GM21515 (cell line): ENCODE measurements around the gene RGMB.
"Not testable (repeated sequence)": the region's sequence is repeated elsewhere in the genome, so short reads cannot be mapped to it uniquely, and the experiment has no call there.

ENCODE experiments used
- ATAC-seq: cut with Tn5 transposase; IDR thresholded peaks from one replicate; pipeline ENCODE4 v1.9.1; 2021; ENCODE audit not compliant: unreplicated experiment

Gene RGMB

GRCh38 chr5:98773464-98774191 is at the start of gene RGMB:
Gene RGMB (plus strand): TSS chr5:98773663. CDS start chr5:98774071, 408 bp downstream.
- peak; percentile 82 for ATAC-seq

GRCh38 chr5:98726258-98726657 is 47.2 kb upstream of the RGMB start:
- ATAC-seq: no peak

- no peak for ATAC-seq
Observed at GRCh38 chr5:98727686-98728085, 45.8 kb upstream of the RGMB start.

- ATAC-seq: no peak
Observed at GRCh38 chr5:98734646-98735045, 38.8 kb upstream of the RGMB start.

GRCh38 chr5:98735806-98736507 is 37.5 kb upstream of the RGMB start:
- no peak for ATAC-seq

GRCh38 chr5:98736753-98737152 is 36.7 kb upstream of the RGMB start:
- no peak for ATAC-seq

GRCh38 chr5:98737441-98737840 is 36.0 kb upstream of the RGMB start:
- not testable (repeated sequence) for ATAC-seq

- ATAC-seq: not testable (repeated sequence)
Observed at GRCh38 chr5:98738481-98739149, 34.8 kb upstream of the RGMB start.

- no peak for ATAC-seq
Observed at GRCh38 chr5:98741926-98742325, 31.5 kb upstream of the RGMB start.

GRCh38 chr5:98742396-98743073 is 30.9 kb upstream of the RGMB start:
- no peak for ATAC-seq

- not testable (repeated sequence) for ATAC-seq
Observed at GRCh38 chr5:98748259-98748658, 25.2 kb upstream of the RGMB start.

- no peak for ATAC-seq
Observed at GRCh38 chr5:98749046-98749445, 24.4 kb upstream of the RGMB start.

GRCh38 chr5:98750693-98751092 is 22.8 kb upstream of the RGMB start:
- peak; percentile 88 for ATAC-seq

GRCh38 chr5:98752331-98752730 is 21.1 kb upstream of the RGMB start:
- not testable (repeated sequence) for ATAC-seq

- ATAC-seq: not testable (repeated sequence)
Observed at GRCh38 chr5:98752801-98753200, 20.7 kb upstream of the RGMB start.

- no peak for ATAC-seq
Observed at GRCh38 chr5:98753507-98753906, 20.0 kb upstream of the RGMB start.

GRCh38 chr5:98755406-98755805 is 18.1 kb upstream of the RGMB start:
- ATAC-seq: no peak

GRCh38 chr5:98757978-98758377 is 15.5 kb upstream of the RGMB start:
- no peak for ATAC-seq

GRCh38 chr5:98763001-98763630 is 10.3 kb upstream of the RGMB start:
- no peak for ATAC-seq

- ATAC-seq: no peak
Observed at GRCh38 chr5:98765815-98766214, 7.6 kb upstream of the RGMB start.

- no peak for ATAC-seq
Observed at GRCh38 chr5:98767581-98767980, 5.9 kb upstream of the RGMB start.
